Fibroblast of mammary gland (primary cell): ENCODE measurements around the gene ELF5.

ENCODE experiments used
- DNase-seq: peaks from one replicate; pipeline ENCODE4 v3.0.0-alpha.2; 2010; ENCODE audit warnings: low read depth
- H3K4me3 ChIP-seq: 2 replicates; pipeline ENCODE4 v1.5.1; 2011; ENCODE audit warnings: low read depth, mild to moderate bottlenecking, low read length, moderate library complexity; ENCODE audit not compliant: control insufficient read depth
- CTCF ChIP-seq: conservative IDR thresholded peaks from 2 replicates; pipeline ENCODE4 v1.5.1; 2011; ENCODE audit warnings: low read depth, low read length, inconsistent platforms; ENCODE audit not compliant: control insufficient read depth, insufficient read depth

Gene ELF5

DNA sequence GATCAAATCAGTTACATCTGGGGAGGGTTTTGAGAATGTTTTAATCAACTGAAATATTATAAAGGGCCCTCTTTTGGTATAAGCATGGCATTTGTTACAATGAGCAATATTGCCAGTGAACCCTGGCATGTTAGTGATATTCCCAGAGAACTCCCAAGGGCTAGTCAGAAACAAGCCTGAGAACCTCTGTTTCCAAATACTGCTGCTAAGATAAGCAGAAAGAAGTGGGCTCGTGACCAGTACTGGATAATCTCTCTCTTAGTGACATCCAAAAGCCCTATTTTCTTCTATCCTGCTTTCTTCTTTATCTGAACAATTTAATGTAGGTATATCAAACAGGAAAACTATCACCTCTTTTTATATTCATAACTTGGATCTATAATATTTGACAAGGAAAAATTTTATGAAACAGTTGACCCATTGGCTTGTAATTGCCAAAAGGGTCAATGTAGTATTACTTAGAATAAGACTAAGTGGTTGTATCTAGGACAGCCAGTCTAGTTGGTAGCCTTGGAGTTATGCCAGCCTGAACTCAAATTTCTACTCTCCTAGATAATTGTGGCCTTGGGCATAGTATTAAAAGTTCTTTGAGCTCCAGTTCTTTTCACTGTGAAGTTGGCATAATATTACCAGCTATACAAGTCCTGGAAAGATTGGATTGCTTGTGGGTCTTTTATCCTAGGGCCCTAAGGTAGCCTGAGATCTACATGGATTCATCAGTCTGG is 59.1 kb downstream of the ELF5 start:
- TF ChIP-seq CTCF = no peak
- H3K4me3 ChIP-seq = no peak overlapping the region
- DNase-seq = no peak

GRCh38 chr11:34451053-34451452 is 62.5 kb downstream of the ELF5 start:
- no peak for TF ChIP-seq CTCF
- H3K4me3 ChIP-seq = no peak overlapping the region
- DNase-seq = no peak

DNA sequence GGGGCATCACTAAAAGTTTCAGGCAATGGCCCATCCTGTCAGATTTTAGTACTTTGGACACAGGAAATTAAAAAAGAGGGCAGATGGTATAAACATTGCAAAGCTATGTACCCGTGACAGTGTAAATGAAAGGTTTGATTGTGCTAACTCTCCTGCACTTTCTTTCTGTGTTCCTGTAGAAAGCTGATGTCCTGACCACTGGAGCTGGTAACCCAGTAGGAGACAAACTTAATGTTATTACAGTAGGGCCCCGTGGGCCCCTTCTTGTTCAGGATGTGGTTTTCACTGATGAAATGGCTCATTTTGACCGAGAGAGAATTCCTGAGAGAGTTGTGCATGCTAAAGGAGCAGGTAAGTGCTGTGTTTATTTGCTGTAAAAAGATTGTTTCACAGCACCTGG is 64.6 kb downstream of the ELF5 start:
- no peak for TF ChIP-seq CTCF
- no peak overlapping the region for H3K4me3 ChIP-seq
- DNase-seq = no peak

- TF ChIP-seq CTCF = no peak
- no peak for DNase-seq
- no peak overlapping the region for H3K4me3 ChIP-seq
These were observed 65.2 kb downstream of the ELF5 start for GRCh38 chr11:34448223-34448994.

DNA sequence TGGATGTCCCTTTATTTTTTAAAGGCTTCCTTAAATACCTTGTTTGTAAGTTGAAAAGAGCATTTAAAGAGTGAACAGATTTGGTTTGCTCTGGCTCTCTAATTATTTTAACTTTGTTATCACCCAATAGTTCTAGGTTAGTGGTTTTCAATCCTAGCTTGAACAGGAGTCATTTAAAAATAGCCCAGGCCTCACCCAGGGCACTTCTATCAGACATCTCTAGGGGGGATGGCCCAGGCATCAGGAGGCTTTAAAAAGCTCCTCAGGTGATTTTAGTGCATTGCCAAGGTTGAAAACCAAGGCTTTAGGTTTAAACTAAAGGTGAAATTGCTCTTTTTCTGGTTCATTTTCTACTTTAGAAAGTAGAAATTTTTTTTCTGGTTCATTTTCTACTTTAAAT is 66.5 kb downstream of the ELF5 start:
- no peak for DNase-seq
- no peak overlapping the region for H3K4me3 ChIP-seq
- no peak for TF ChIP-seq CTCF

DNA sequence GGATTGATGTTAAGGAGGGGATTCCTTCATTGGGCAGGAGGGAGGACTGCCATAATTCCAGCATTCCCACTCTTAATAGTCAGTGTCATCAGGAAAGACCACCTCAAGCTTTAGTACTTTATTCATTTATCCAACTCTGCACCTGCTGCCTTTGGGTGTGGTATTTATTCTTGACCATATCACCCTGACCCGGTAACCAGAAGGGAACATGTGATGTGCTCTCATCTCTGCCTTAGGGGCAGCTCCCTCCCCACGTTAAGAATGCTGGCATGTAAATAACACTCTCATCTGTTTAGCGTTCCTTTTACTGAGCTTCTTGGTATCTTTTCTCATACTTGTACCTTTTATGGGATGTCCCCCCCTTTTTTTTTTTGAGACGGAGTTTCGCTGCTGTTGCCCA is 67.2 kb downstream of the ELF5 start:
- no peak for DNase-seq
- TF ChIP-seq CTCF = no peak
- no peak overlapping the region for H3K4me3 ChIP-seq
